ENCODE results near the gene NDUFS2. TPM values are rescaled to one million over a fixed set of nuclear protein-coding genes. Genes with fewer than 3 reads are reported as not detected.

Gene NDUFS2
- polyA plus RNA-seq (2013, experiment 1 of 2) = 35.6 TPM
- polyA plus RNA-seq (2013, experiment 2 of 2) = 35.4 TPM

DNA sequence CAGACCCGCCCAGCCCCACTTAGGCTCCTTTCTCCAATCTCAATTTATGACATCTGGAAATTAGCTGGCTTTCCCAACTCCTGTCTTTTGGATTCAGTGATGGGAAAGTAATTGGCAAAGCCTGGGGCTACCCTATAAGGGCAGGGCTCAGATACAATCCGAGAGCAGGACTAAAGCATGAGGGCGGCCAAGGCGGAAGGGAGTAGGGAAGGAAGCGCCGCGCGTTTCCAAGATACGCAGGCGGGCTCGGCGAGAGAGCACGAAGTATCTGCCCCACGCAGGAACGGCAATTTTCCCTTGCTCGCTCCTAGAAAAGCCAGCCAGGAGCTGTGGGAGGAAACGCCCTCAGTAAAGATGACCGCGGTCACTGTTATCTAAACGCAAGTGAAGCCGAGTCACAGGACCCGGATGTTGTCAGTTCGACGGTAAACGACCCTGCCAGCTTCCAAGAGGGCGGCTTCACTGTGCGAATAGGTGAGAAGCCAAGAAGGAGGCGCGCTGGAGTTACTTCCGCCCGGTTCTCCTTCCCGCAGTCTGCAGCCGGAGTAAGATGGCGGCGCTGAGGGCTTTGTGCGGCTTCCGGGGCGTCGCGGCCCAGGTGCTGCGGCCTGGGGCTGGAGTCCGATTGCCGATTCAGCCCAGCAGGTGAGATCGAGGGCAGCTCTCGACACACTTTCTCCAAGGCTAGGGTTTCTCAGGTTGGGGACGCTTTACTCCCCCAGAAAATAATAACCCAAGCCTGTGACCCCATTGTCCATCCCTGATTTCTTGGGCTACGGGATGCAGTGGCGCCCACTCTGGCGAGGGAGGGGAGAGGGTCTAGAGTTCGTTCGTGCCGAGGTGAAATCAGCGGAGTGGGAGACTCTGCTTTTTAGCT, at the start of gene NDUFS2:
Gene NDUFS2 (plus strand): TSS at position 532 of the 877 bp plus-strand sequence. CDS start 19 bp downstream, at position 551.
- Histone ChIP-seq H3K79me2 (ENCODE audit: control insufficient read depth, insufficient read depth, low read length) (peaks cover 3% of the 10 kb centered on the region), H4K8ac (ENCODE audit: low read depth, low read length) (no peak within 1 kb of the TSS), H3K36me3 (ENCODE audit: control insufficient read depth, insufficient read depth, low read length) (peaks cover 1% of the 10 kb centered on the region), H3K23ac (ENCODE audit: low read length) (no peak within 1 kb of the TSS), H3K79me1 (ENCODE audit: low read length) (peaks cover 4% of the 10 kb centered on the region), H2BK120ac (ENCODE audit: low read depth, low read length) (peak within 1 kb of the TSS; percentile 23), H2BK15ac (replicated peaks; ENCODE audit: low read depth) (no peak within 1 kb of the TSS), H3K27ac (ENCODE audit: low read depth, low read length) (peak within 1 kb of the TSS; percentile 26), H3K27me3 (ENCODE audit: insufficient read depth, low read length, poor library complexity) (no peaks in the 10 kb centered on the region), H3K4me3 (ENCODE audit: low read length) (peak within 1 kb of the TSS; percentile 68), H2AK5ac (ENCODE audit: low read length) (peak within 1 kb of the TSS; percentile 96), H3K4ac (ENCODE audit: low read depth, low read length) (peak within 1 kb of the TSS; percentile 82), H3K4me2 (ENCODE audit: low read length) (peak within 1 kb of the TSS; percentile 68), H3K9ac (ENCODE audit: low read length) (peak within 1 kb of the TSS; percentile 80), H3K18ac (ENCODE audit: low read length) (peak within 1 kb of the TSS; percentile 63), H4K5ac (ENCODE audit: low read length) (peak within 1 kb of the TSS; percentile 35), H3K56ac (ENCODE audit: low read length) (peak within 1 kb of the TSS; percentile 95), H3K4me1 (ENCODE audit: control insufficient read depth, low read depth, low read length) (peaks cover 30% of the 10 kb centered on the region), H2BK5ac (ENCODE audit: low read length) (peak within 1 kb of the TSS; percentile 89)
- no CpG with 5 or more reads among the region's 53 CpGs for WGBS (ENCODE audit: extremely low coverage, insufficient coverage, low lambda C conversion rate)
- peak; percentile 100 for DNase-seq

DNA sequence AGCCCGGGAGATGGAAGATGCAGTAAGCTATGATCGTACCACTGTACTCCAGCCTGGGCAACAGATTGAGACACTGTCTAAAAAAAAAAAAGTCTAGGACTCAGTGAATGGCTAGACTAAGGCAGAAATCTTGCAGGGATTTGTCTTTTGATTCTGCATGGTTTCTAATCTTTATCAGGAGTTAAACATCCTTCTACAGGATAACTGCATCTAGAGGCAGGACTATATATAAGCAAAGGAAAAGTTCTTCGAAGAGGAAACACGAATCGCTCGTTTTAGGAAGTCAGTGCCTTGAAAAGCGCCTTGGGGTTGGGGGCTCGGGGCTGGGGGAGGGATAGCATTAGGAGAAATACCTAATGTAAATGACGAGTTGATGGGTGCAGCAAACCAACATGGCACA, 49.0 kb upstream of the NDUFS2 start:
- Histone ChIP-seq H2AK5ac (ENCODE audit: low read length) (no peak overlapping the region), H3K4me2 (ENCODE audit: low read length) (no peak overlapping the region), H3K4me3 (ENCODE audit: low read length) (no peak overlapping the region), H3K9ac (ENCODE audit: low read length) (no peak overlapping the region), H3K79me1 (ENCODE audit: low read length) (no peaks in the 10 kb centered on the region), H3K27me3 (ENCODE audit: insufficient read depth, low read length, poor library complexity) (no peaks in the 10 kb centered on the region), H3K18ac (ENCODE audit: low read length) (no peak overlapping the region), H3K4me1 (ENCODE audit: control insufficient read depth, low read depth, low read length) (peaks cover 2% of the 10 kb centered on the region), H3K79me2 (ENCODE audit: control insufficient read depth, insufficient read depth, low read length) (no peaks in the 10 kb centered on the region), H2BK120ac (ENCODE audit: low read depth, low read length) (no peak overlapping the region), H3K36me3 (ENCODE audit: control insufficient read depth, insufficient read depth, low read length) (no peaks in the 10 kb centered on the region), H2BK5ac (ENCODE audit: low read length) (no peak overlapping the region), H4K5ac (ENCODE audit: low read length) (no peak overlapping the region), H3K4ac (ENCODE audit: low read depth, low read length) (no peak overlapping the region), H3K27ac (ENCODE audit: low read depth, low read length) (no peak overlapping the region), H3K23ac (ENCODE audit: low read length) (no peak overlapping the region), H4K8ac (ENCODE audit: low read depth, low read length) (no peak overlapping the region), H2BK15ac (replicated peaks; ENCODE audit: low read depth) (no peak overlapping the region), H3K56ac (ENCODE audit: low read length) (peak overlapping the region; percentile 0)
- no peak for DNase-seq
- no CpG with 5 or more reads among the region's 9 CpGs for WGBS (ENCODE audit: extremely low coverage, insufficient coverage, low lambda C conversion rate)

DNA sequence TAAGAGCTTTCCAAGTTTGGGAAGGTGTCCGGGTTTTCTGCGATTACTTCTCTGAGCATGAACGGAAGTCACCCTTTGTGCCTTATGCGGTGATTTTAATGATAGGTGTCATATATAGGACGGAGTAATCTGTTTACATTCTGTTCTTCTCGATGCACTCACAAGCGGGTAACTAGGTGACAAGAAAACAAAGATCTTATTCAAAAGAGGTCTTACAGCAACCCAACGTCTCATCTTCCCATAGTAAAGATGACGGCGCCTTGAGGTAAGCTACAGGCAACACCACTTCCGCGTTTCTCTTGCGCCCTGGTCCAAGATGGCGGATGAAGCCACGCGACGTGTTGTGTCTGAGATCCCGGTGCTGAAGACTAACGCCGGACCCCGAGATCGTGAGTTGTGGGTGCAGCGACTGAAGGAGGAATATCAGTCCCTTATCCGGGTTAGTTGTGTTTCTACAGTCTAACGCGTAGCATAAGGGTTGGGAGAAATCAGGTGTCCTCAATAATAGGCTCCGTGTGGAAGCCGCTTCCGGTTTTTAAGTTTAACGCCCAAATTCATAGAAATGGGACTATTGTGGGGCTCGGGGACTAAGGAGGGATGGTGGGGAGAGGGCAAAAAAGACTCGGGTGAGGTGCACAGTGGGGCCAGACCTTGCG, 48.4 kb upstream of the NDUFS2 start, which contains the start of gene UFC1:
Gene UFC1 (plus strand): TSS at position 297 of the 656 bp plus-strand sequence. CDS start 20 bp downstream, at position 317.
- Histone ChIP-seq H3K36me3 (ENCODE audit: control insufficient read depth, insufficient read depth, low read length) (no peaks in the 10 kb centered on the region), H3K4me3 (ENCODE audit: low read length) (peak within 1 kb of the TSS; percentile 59), H3K4me1 (ENCODE audit: control insufficient read depth, low read depth, low read length) (peaks cover 2% of the 10 kb centered on the region), H3K18ac (ENCODE audit: low read length) (peak within 1 kb of the TSS; percentile 77), H3K27ac (ENCODE audit: low read depth, low read length) (peak within 1 kb of the TSS; percentile 28), H2BK120ac (ENCODE audit: low read depth, low read length) (no peak within 1 kb of the TSS), H4K5ac (ENCODE audit: low read length) (peak within 1 kb of the TSS; percentile 64), H3K23ac (ENCODE audit: low read length) (no peak within 1 kb of the TSS), H3K4me2 (ENCODE audit: low read length) (peak within 1 kb of the TSS; percentile 47), H3K79me1 (ENCODE audit: low read length) (no peaks in the 10 kb centered on the region), H3K9ac (ENCODE audit: low read length) (peak within 1 kb of the TSS; percentile 79), H2BK15ac (replicated peaks; ENCODE audit: low read depth) (no peak within 1 kb of the TSS), H2BK5ac (ENCODE audit: low read length) (peak within 1 kb of the TSS; percentile 84), H4K8ac (ENCODE audit: low read depth, low read length) (peak within 1 kb of the TSS; percentile 91), H3K4ac (ENCODE audit: low read depth, low read length) (peak within 1 kb of the TSS; percentile 7), H3K79me2 (ENCODE audit: control insufficient read depth, insufficient read depth, low read length) (no peaks in the 10 kb centered on the region), H2AK5ac (ENCODE audit: low read length) (no peak within 1 kb of the TSS), H3K56ac (ENCODE audit: low read length) (peak within 1 kb of the TSS; percentile 95), H3K27me3 (ENCODE audit: insufficient read depth, low read length, poor library complexity) (no peaks in the 10 kb centered on the region)
- no CpG with 5 or more reads among the region's 33 CpGs for WGBS (ENCODE audit: extremely low coverage, insufficient coverage, low lambda C conversion rate)
- peak; percentile 95 for DNase-seq

DNA sequence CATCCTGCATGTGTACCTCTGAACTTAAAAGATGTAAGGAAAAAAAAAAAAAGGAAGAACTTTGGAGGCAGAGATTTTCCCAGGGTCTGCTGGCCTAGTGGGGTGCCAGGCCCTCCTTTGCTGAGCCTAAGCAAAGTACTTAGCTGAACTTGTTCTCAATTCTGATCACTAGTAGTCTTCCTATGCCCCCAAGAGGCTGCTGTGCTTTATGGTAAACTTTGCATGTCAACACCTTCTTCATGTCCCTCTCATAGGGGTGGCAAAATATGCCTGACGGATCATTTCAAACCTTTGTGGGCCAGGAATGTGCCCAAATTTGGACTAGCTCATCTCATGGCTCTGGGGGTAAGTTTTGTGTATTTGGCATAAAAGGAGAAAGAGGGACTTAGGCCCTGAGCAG, 44.3 kb upstream of the NDUFS2 start:
- H3K4me3 ChIP-seq (ENCODE audit: low read length) = no peak overlapping the region
- H3K79me1 ChIP-seq (ENCODE audit: low read length) = peaks cover 5% of the 10 kb centered on the region
- no CpG with 5 or more reads among the region's 1 CpG for WGBS (ENCODE audit: extremely low coverage, insufficient coverage, low lambda C conversion rate)
- H3K27me3 ChIP-seq (ENCODE audit: insufficient read depth, low read length, poor library complexity) = no peaks in the 10 kb centered on the region
- H4K8ac ChIP-seq (ENCODE audit: low read depth, low read length) = no peak overlapping the region
- DNase-seq = no peak
- H3K4ac ChIP-seq (ENCODE audit: low read depth, low read length) = no peak overlapping the region
- H3K4me2 ChIP-seq (ENCODE audit: low read length) = no peak overlapping the region
- no peak overlapping the region for H4K5ac ChIP-seq (ENCODE audit: low read length)
- H2BK15ac ChIP-seq (replicated peaks; ENCODE audit: low read depth) = no peak overlapping the region
- no peak overlapping the region for H2AK5ac ChIP-seq (ENCODE audit: low read length)
- peaks cover 4% of the 10 kb centered on the region for H3K4me1 ChIP-seq (ENCODE audit: control insufficient read depth, low read depth, low read length)
- no peaks in the 10 kb centered on the region for H3K36me3 ChIP-seq (ENCODE audit: control insufficient read depth, insufficient read depth, low read length)
- H3K9ac ChIP-seq (ENCODE audit: low read length) = no peak overlapping the region
- no peak overlapping the region for H3K27ac ChIP-seq (ENCODE audit: low read depth, low read length)
- no peak overlapping the region for H2BK120ac ChIP-seq (ENCODE audit: low read depth, low read length)
- H3K79me2 ChIP-seq (ENCODE audit: control insufficient read depth, insufficient read depth, low read length) = no peaks in the 10 kb centered on the region
- no peak overlapping the region for H3K23ac ChIP-seq (ENCODE audit: low read length)
- H2BK5ac ChIP-seq (ENCODE audit: low read length) = no peak overlapping the region
- H3K56ac ChIP-seq (ENCODE audit: low read length) = no peak overlapping the region
- H3K18ac ChIP-seq (ENCODE audit: low read length) = no peak overlapping the region

DNA sequence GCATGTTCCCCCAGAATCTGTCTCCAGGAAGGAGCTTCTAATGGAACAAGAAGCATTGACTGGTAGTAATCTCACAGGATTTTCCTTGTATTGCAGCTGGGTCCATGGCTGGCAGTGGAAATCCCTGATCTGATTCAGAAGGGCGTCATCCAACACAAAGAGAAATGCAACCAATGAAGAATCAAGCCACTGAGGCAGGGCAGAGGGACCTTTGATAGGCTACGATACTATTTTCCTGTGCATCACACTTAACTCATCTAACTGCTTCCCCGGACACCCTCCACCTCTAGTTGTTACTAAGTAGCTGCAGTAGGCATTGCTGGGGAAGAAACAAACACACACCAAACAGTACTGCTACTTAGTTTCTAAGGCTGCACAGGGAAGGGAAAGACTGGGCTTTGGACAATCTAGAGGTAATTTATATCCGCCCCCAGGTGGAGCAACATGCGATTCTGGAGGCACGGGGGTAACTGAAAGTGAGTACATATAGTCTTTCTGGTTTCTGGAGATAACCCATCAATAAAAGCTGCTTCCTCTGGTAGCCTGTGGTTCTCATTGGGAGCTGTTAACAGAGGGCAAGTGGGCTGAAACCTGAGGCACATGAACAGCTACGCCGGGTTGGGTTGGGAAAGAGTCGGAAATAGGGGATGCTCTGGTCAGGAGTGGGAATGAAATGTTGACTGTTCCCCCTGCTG, 43.7 kb upstream of the NDUFS2 start:
- peaks cover 5% of the 10 kb centered on the region for H3K79me1 ChIP-seq (ENCODE audit: low read length)
- H3K36me3 ChIP-seq (ENCODE audit: control insufficient read depth, insufficient read depth, low read length) = no peaks in the 10 kb centered on the region
- H2AK5ac ChIP-seq (ENCODE audit: low read length) = no peak overlapping the region
- no peak overlapping the region for H2BK5ac ChIP-seq (ENCODE audit: low read length)
- no peaks in the 10 kb centered on the region for H3K27me3 ChIP-seq (ENCODE audit: insufficient read depth, low read length, poor library complexity)
- no peak overlapping the region for H3K18ac ChIP-seq (ENCODE audit: low read length)
- no peak overlapping the region for H3K4me2 ChIP-seq (ENCODE audit: low read length)
- no peak overlapping the region for H2BK120ac ChIP-seq (ENCODE audit: low read depth, low read length)
- peaks cover 4% of the 10 kb centered on the region for H3K4me1 ChIP-seq (ENCODE audit: control insufficient read depth, low read depth, low read length)
- H3K56ac ChIP-seq (ENCODE audit: low read length) = peak overlapping the region; percentile 89
- no peak overlapping the region for H2BK15ac ChIP-seq (replicated peaks; ENCODE audit: low read depth)
- H3K27ac ChIP-seq (ENCODE audit: low read depth, low read length) = no peak overlapping the region
- H3K23ac ChIP-seq (ENCODE audit: low read length) = no peak overlapping the region
- WGBS (ENCODE audit: extremely low coverage, insufficient coverage, low lambda C conversion rate) = no CpG with 5 or more reads among the region's 9 CpGs
- H4K8ac ChIP-seq (ENCODE audit: low read depth, low read length) = no peak overlapping the region
- H3K79me2 ChIP-seq (ENCODE audit: control insufficient read depth, insufficient read depth, low read length) = no peaks in the 10 kb centered on the region
- no peak for DNase-seq
- no peak overlapping the region for H3K4ac ChIP-seq (ENCODE audit: low read depth, low read length)
- no peak overlapping the region for H4K5ac ChIP-seq (ENCODE audit: low read length)
- H3K4me3 ChIP-seq (ENCODE audit: low read length) = no peak overlapping the region
- H3K9ac ChIP-seq (ENCODE audit: low read length) = peak overlapping the region; percentile 83
